ENCODE data around the gene ZFP36.
A peak's percentile ranks its signal among the peaks of the same experiment; 100 is the strongest.
"Not testable (repeated sequence)": the region's sequence is repeated elsewhere in the genome, so short reads cannot be mapped to it uniquely, and the experiment has no call there.

The ZFP36 gene, protein sequence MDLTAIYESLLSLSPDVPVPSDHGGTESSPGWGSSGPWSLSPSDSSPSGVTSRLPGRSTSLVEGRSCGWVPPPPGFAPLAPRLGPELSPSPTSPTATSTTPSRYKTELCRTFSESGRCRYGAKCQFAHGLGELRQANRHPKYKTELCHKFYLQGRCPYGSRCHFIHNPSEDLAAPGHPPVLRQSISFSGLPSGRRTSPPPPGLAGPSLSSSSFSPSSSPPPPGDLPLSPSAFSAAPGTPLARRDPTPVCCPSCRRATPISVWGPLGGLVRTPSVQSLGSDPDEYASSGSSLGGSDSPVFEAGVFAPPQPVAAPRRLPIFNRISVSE

DNA sequence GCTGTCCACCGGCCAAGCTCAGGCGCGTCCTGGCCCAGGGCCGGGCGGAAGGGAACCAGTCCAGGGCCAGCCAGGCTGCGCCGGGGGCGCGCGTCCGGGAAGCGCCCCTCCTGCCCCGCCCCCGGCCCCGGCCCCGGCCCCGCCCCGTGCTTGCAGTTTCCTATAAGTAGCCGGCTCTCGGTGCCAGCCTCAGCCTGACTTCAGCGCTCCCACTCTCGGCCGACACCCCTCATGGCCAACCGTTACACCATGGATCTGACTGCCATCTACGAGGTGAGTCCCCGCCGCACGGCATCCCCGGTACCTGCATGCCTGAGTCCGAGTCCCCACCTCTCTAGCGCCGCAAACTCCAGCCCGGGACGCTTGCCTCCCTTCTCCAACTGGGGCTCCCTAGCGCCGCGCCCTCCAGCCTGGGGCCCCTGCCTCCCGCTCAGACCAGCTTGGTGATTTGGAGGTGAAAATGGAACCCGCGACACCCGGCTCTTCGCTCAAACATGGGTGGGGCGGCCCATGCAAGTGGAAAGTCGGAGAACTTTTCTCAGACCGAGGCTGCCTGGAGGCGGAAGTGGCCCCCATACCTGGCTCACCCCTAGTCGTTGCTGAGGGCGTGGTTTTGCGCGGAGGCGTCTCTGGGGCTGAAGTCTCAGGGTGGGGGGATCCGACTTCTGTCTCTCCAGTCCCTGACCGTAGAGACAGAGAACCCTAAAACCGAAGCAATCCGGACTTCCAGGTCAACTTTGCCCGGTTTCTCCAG lies at the start of gene ZFP36:
Gene ZFP36, plus strand, starts transcription at position 192 of the 754 bp plus-strand sequence. Its CDS starts 58 bp downstream, at position 250.
- peak; percentile 78 to 82 for DNase-seq (ENCODE audit: low read depth in 1 of 2, low spot score in 1 of 2)

DNA sequence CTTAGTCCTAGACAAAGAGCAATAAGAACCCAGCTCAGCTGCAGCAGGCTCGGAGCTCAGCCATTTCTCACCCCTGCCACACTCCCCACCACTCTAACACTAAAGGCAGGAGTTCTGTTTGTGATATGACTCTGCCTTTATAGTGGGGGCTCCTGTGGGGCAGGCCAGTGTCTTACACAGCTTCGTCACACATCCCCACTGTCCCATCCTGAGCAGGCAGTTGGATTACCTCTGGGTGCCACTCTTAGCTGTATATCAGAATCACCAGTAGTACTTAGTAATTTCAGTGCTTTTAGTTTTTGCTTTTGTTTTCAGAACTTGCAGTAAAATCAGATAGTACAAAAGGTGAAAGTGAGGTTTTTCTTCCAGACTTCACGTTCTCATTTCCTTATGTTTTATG lies 47.6 kb upstream of the ZFP36 start:
- no peak for DNase-seq (ENCODE audit: low read depth in 1 of 2, low spot score in 1 of 2)

DNA sequence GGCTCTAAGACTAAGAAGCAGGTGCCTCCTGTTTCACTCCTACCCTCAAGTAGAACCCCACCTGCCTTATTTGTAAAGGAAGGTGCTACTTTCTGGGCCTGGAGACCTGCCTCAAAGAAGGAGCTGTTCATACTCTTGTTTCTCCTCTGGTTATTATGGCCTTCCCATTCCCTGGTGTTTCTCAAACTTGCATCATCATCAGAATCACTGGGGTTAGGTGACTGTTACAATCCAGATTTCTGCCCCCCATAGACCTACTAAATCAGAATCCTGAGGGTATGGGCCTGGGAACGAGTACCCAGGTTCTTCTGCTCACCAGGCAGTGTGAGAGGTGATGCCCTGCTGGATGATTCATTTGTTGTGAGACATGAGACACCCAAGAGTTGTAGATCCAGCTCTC lies 46.0 kb upstream of the ZFP36 start:
- no peak for DNase-seq (ENCODE audit: low read depth in 1 of 2, low spot score in 1 of 2)

DNA sequence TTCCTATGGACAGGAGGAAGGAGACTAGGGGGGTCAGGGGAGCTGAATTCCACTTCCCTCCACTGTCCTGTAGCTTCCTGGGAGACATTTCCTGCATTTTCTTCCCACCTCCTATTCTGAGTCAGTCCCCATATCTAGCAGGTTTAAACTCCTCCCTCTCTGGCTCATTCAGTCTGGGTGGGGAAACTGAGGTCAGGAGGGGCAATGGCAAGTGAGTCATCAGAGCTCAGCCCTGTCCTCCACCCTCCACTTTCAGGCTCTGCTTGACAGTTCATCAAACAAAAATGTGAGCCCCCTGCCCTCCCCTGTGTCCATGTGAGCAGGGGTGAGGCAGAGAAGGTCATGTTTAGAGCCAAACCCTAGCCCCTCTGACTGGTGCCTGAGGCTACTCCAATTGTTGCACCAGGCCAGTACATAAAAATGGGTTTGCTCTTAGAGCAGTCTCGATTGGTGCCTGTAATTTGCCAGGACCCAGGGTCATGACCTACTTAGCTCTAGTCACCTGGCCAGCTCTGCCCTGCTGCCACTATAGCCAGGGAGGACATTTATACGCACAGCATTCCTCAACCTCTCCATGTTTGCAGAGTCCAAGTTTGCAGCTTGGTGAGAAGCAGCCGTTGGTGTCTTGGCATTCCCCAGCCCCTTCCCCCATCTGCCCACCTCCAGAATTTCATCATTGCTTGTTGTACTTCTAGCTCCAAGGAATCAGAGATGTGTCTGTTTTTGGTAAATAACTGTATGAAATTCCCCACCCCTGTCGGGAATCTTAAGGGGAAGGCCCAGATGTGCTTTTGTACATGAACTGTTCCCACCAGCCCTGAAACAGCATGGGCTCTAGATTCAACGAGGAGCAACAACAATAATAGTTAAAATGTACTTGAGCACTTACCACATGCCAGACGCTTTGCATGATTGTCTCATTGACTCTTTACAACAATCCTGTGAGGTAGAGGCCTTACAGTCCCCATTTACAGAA lies 43.7 kb upstream of the ZFP36 start:
- no peak for DNase-seq (ENCODE audit: low read depth in 1 of 2, low spot score in 1 of 2)

DNA sequence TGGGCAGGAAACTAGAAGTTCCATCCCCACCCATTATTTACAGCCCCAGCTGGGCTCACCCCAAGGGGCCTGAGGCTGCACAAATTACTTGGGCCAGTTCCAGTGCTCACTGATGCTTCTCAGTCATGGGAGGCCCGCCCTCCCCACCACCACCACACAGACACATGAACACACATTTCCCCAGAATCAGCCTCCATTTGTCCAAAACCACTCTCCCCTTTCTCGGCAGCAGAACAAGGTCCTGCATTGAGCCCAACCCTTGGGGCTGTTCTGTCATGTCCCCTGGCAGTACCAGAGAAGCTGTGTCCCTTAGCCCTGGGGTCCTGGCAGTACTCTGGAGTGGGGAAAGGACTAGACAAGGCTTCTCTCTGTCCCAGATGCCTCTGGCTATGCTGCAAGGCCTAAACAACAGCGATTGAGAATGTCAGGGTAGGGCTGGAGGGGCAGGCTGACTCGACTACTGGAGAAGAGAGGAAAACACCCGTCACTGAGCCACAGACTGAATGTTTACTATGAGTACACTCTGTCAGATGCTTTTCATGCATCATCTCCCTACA lies 42.7 kb upstream of the ZFP36 start:
- DNase-seq (ENCODE audit: low read depth in 1 of 2, low spot score in 1 of 2), result no peak

DNA sequence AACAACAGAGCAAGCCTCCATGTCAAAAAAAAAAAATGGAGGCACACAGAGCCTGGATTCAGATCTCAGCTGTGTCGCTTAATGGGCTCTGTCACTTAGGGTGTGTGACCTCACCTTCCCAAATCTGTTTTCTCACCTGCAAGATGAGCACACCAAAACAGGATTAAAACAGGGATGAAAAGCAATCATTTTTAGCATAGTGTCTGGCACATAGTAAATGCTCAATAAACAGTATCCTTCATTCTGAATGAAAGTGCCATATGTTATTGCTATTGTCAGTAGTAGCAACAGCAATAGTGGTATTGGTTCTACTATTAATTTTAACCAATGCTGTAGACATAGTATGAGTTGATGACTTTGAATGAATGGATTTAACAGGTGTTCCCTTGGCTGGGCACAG lies 41.1 kb upstream of the ZFP36 start:
- no peak for DNase-seq (ENCODE audit: low read depth in 1 of 2, low spot score in 1 of 2)

DNA sequence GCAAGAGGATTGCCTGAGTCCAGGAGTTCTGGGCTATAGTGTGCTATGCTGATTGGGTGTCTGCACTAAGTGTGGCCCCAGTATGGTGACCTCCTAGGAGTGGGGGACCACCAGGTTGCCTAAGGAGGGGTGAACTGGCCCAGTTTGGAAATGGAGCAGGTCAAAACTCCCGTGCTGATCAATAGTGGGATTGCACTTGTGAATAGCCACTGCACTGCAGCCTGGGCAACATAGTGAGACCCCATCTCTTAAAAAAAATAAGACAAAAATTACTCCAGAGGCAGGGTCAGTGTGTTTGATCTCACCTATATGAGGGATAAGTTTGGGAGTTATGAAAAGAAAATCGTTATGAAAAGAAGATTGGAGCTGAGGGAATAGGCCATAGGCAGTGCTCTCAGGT lies 37.4 kb upstream of the ZFP36 start:
- no peak for DNase-seq (ENCODE audit: low read depth in 1 of 2, low spot score in 1 of 2)

DNA sequence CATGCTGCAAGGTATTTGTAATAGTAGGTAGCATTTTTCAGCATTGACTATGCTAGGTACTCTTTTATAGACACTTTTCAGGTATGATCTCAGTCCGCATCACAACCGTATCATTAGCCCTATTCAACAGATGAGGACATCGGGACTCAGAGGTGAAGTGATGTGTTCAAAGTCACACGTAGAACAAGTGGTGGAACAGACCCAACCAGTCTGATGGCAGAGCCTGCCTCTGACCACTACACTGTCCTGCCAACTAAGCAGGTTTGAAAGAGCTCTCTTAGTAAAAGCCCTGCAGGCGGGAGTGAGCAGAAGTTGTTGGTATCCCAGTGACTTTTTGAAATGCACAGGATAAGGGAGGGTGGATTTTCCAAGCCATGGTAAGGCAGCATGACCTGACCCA lies 35.9 kb upstream of the ZFP36 start:
- no peak for DNase-seq (ENCODE audit: low read depth in 1 of 2, low spot score in 1 of 2)

DNA sequence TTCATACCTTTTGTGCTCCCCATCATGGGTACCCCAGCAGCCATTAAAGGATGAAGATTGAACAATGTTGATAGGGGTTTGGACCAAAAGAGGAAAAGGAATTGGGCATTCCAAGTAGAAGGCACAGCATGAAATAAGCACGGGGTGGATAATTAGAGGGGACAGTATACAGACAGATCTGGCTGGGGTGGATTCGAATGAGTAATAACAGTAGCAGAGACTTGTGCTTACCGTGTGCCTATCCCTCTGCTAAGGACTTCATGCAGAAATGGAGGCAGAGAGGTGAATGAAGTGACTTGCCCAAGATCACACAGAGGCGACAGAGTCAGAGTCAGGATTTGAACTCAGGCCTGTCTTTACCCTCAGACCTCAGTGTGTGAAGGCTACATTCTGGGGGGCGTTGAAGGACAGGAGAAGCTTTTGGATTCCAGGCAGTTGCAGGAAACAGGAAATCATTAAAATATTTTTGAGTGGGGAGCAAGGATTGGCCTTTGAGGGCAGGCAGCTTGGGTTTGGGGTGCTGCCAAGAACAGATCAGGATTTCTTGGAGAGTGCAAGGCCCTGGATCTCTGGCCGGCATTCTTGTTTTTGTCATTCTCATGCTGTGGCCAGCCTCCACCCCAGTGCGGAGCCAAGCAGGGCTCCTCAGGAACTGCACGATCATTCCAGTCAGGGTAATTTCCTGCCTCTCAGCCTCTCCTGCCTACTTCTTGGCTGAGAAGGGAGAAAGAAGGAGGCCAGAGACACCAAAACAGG lies 34.4 kb upstream of the ZFP36 start:
- DNase-seq (ENCODE audit: low read depth in 1 of 2, low spot score in 1 of 2), result no peak

DNA sequence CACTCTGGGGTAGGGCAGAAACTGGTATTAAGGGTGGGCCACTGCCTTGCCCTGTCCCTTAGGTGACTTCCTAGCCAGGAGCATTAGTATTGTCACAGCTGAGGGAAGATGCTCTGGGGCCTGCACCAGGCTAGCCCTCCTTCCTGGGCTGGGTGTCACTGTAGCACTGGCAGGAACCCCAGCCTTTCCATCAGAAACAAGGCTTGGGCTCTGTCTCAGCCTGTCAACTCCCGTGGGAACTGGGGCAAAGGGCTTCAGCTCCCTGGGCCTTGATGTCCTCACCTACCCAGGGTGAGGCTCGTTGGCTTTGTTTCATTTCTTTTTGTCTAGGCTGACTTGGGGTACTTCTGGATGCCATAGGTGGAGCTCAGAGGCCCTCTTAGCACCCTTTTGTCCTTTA lies 33.7 kb upstream of the ZFP36 start:
- no peak for DNase-seq (ENCODE audit: low read depth in 1 of 2, low spot score in 1 of 2)

DNA sequence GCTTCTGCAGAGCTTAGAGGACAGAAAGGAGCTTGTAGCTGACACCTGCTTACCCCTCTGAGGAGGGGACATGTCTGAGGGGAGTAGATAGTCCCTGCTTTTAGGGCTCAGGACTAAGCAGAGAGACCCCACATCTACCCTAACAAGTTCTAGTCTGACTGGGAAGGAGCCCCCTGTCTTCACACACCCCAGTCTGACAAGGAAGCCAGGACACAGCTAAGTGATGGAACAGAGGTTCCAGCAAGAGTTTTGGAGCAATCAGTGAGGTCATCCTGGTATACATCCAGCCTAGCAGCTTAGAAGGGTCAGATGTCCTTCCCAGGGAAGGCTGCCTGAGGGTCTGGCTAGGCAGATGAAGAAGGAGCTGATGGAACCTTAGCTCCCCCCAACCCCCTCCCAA lies 30.7 kb upstream of the ZFP36 start:
- no peak for DNase-seq (ENCODE audit: low read depth in 1 of 2, low spot score in 1 of 2)

DNA sequence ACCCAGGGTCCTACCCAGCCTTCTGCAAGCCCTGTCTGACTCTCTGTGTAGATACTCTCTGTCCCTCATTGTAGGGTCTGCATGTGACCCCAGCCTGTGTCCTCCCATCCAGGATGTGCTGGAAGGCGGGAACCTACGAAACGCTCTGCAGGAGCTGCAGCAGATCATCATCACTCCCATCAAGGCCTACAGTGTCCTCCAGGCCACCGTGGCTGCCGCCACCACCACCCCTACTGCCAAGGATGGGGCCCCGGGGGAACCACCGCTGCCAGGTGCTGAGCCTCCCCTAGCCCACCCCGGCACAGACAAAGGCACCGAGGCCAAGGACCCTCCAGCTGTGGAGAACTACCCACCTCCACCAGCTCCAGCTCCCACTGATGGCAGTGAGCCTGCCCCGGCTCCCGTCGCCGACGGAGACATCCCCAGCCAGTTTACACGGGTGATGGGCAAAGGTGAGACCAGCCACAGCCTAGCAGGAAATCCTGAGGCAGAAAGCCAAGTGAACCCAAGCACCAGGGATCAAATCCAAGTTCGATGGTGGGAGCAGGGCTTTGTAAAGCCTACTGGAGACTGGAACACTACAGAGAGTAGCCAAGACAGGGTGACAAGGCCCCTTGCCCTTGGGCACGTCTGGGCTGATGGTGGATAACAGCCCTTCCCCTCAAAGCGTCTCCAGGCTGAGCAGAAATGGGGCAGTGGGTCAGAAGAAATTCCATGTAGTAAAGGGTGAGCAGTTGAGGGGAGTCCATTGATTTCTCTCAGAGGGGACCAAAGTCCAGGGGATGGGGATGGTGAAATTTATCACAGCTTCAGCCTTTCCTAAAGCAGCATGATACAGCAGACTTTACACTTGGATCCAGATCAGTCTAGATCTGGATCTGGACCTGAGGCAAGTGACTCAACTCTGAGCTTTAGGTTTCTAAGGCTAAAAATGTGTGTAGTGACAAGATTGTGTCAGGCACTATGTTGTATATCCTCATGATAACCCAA lies 29.0 kb upstream of the ZFP36 start:
- no peak for DNase-seq (ENCODE audit: low read depth in 1 of 2, low spot score in 1 of 2)

DNA sequence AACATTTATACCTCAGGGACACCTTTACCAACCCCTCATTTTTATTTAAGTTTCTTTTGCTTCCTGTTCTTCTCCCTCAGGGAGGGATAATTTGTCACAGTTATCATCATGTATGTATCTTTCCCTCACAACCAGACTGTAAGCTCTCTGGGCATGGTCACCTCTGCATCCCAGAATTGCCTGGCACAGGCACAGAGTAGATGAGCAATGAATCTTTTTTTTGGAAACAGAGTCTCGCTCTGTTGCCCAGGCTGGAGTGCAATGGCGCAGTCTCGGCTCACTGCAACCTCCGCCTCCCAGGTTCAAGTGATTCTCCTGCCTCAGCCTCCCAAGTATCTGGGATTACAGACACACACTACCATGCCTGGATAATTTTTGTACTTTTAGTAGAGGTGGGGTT lies 27.3 kb upstream of the ZFP36 start:
- DNase-seq (ENCODE audit: low read depth in 1 of 2, low spot score in 1 of 2), result not testable (repeated sequence)

DNA sequence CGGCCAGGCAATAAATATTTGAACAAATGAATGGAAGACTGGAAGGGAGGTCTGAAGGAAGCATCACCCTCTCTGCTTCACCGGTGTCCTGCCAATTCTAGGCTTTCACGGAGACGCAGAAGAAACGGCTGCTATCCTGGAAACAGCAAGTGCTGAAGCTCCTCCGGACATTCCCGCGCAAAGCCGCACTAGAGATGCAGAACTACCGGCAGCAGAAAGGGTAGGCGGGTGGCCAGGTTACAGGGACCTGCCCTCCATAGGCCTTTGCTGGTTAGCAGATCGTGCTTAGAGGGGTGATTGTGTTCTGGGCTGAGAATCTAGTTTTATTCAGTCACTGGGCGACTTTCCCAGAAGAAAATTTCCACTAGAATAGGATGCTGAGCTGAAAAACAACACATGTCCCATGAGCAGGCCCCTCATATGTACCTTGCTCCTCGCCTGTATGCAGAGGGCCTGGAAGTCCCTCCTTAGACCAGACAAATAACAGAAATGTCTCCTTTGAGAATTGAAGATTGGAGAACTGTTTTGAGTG lies 26.7 kb upstream of the ZFP36 start:
- DNase-seq (ENCODE audit: low read depth in 1 of 2, low spot score in 1 of 2), result no peak

DNA sequence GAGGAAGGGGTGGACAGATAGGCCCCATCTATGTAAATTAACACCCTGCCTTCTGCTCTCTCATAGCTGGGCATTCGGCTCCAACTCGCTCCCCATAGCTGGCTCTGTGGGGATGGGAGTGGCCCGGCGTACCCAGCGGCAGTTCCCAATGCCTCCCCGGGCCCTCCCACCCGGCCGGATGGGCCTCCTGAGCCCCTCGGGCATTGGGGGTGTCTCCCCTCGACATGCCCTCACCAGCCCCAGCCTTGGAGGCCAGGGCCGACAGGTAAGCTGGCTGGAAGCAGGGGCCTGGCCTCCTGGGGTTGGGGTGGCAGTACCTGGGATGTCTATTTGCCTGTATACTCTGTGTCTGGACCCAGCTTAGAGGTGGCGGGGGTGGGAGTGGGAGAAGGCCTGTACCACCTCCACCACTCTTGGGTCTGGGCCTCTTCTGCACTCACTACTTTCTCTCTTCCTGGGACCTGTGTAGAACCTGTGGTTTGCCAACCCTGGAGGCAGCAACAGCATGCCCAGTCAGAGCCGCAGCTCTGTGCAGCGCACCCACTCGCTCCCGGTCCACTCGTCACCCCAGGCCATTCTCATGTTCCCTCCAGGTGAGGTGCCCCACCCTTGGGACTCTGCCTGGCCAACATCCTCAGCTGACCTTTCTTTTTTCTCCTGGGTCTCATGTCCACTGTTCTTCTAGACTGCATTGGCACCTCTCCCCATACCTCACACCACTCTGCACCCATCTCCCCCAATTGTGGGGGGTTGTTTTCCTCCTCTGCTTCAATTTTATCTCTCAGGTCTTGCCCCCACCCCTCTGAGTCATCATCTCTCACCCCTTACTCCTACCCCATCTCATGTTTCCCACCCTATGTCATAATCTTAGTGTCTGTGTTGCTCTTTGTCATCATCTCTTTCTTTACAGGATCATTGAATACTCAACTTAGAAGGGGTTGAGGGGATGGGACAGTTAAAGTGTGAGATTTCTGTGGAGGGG lies 25.8 kb upstream of the ZFP36 start:
- no peak for DNase-seq (ENCODE audit: low read depth in 1 of 2, low spot score in 1 of 2)

DNA sequence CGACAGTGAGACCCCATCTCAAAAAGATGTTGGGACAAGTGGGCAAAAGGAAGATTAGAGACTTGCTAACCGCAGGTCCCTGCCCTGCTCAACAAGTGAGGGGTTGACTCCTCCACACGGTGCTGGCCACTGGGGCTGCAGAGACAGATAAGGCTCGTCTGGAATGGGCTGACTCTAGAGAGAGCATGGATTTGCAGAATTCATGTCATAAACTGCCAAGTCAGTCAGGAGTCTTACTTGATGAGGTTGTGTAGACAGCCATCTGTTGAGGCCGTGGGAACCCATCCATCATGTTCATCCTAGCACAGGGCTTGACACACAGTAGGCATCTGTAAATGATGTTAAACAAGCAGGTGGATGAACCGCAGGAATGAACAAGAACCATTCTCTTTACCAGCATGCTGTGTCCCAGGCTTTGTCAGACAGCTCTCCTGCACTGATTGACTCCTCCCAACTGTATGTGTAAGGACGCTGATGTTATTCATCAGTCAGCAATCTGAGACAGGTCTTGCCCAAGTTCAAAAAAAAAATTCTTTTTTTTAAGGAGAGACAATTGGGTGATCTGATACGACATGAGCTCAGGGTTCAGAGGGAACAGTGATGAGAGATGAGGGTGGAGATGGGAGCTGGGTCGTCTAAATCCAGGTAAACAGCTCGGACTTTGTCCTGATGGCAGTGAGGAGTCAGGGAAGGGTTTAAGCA lies 24.6 kb upstream of the ZFP36 start:
- no peak for DNase-seq (ENCODE audit: low read depth in 1 of 2, low spot score in 1 of 2)

Data from activated CD4-positive, alpha-beta T cell treated with anti-CD3 and anti-CD28 coated beads, Interleukin-2, amount 50 U/mL, for 24 hours (primary cell).